GM06990 (cell line): ENCODE results near the gene SMCR8.
"Not testable (repeated sequence)": the region's sequence is repeated elsewhere in the genome, so short reads cannot be mapped to it uniquely, and the experiment has no call there.

ENCODE experiments used
- DNase-seq: peaks from one replicate; pipeline ENCODE4 v3.0.0-alpha.2; 2011; ENCODE audit not compliant: insufficient read length; ENCODE audit errors: extremely low read depth
- H3K27me3 ChIP-seq: replicated peaks from 2 replicates; pipeline ENCODE4 v1.6.0; 2011; ENCODE audit warnings: low read length; ENCODE audit not compliant: control insufficient read depth, insufficient read depth
- H3K36me3 ChIP-seq: 2 replicates; pipeline ENCODE4 v1.5.1; 2011; ENCODE audit warnings: low read length; ENCODE audit not compliant: control insufficient read depth, insufficient read depth
- H3K4me3 ChIP-seq: replicated peaks from 2 replicates; pipeline ENCODE4 v1.5.1; 2011; ENCODE audit warnings: low read depth, mild to moderate bottlenecking, control low read depth, low read length
- TF ChIP-seq, protein P1 (sequence below): IDR thresholded peaks from 2 replicates; pipeline ENCODE4 v1.5.1; 2011; ENCODE audit warnings: low read length, control low read depth, mild to moderate bottlenecking, inconsistent platforms; ENCODE audit not compliant: insufficient read depth, poor library complexity, severe bottlenecking

Gene SMCR8

DNA sequence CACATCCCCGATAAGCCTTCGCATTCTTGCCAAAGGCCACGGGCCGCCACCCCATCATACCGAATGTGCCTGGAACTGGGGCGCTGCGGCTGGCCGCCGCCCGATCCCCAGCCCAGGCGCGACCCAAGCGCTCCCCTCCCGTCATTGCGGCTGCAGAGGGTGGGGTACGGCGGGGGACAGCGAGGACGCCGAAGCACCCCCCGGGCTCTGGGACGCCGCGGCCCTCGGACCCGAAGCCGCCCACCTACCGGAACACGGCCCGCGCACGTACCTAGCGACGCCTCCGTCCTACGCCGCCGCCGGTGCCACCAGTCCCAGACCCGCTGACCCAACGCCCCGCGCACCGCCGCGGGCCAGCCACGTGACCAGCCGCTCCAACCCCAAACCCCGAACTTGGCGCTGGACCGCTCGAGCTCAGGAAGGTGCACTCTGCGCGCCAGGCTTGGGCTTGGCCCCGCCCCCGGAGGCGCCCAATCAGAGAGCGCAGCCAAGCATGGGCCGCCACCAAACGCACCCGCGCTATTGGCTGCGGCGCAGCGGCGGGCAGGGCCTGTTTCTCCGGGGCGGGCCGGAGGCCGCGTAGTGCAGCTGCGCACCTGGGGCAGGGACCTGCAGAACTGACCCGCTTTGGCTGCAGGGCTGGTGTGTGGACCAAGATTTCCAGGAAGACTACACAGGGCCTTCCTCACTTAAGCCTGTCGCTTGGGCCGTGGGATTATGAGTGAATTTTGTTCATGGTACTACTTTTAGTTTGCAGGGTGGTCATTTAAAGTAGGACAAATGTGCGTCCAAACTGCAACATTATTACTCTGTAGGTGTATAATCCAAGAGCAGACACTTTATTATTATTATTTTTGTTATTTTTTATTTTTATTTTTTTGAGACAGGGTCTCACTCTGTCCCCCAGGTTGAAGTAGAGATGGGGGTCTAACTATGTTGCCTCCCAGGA, 48.3 kb downstream of the SMCR8 start, which contains the start of gene SHMT1:
Gene SHMT1, minus strand, starts transcription at position 450 of the 949 bp plus-strand sequence. CDS start 7,569 bp downstream, outside the sequence.
- Histone ChIP-seq H3K27me3 (no peaks in the 10 kb centered on the region), H3K4me3 (peak within 1 kb of the TSS; percentile 92), H3K36me3 (no peaks in the 10 kb centered on the region)
- TF ChIP-seq, protein P1, sequence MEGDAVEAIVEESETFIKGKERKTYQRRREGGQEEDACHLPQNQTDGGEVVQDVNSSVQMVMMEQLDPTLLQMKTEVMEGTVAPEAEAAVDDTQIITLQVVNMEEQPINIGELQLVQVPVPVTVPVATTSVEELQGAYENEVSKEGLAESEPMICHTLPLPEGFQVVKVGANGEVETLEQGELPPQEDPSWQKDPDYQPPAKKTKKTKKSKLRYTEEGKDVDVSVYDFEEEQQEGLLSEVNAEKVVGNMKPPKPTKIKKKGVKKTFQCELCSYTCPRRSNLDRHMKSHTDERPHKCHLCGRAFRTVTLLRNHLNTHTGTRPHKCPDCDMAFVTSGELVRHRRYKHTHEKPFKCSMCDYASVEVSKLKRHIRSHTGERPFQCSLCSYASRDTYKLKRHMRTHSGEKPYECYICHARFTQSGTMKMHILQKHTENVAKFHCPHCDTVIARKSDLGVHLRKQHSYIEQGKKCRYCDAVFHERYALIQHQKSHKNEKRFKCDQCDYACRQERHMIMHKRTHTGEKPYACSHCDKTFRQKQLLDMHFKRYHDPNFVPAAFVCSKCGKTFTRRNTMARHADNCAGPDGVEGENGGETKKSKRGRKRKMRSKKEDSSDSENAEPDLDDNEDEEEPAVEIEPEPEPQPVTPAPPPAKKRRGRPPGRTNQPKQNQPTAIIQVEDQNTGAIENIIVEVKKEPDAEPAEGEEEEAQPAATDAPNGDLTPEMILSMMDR, result no peak
- DNase-seq, result peak; percentile 96

DNA sequence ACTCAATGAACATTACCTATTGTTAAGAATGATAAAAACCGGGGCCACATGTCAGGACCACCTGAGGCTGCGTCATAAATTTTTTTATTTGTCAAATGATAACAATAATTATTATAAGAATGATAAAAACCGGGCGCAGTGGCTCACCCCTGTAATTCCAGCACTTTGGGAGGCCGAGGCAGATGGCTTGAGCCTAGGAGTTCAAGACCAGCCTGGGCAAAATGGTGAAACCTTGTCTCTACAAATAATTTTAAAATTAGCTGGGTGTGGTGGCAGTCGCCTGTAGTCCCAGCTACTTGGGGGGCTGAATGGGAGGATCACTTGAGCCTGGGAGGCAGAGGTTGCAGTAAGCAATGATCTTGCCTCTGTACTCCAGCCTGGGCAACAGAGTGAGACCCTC, 49.1 kb downstream of the SMCR8 start:
- no peak for DNase-seq
- Histone ChIP-seq H3K27me3 (no peaks in the 10 kb centered on the region), H3K4me3 (no peak overlapping the region), H3K36me3 (no peaks in the 10 kb centered on the region)
- TF ChIP-seq, protein P1, result no peak

DNA sequence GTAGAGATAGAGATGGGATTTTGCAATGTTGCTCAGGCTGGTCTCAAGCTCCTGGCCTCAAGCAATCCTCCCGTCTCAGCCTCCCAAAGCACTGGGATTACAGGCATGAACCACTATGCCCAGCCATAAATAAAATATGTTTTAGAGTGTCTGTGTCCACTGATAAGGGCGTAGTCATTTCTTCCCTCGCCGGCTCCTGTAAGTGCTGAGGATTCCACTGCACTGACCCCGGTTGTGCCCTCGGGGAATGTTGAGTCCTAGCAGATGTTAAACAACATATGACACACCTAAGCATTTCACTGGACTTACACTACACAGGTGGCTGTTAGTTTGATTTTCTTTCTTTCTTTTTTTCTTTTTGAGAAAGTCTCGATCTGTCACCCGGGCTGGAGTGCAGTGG, 53.9 kb downstream of the SMCR8 start:
- TF ChIP-seq, protein P1, result no peak
- H3K36me3 ChIP-seq, result no peaks in the 10 kb centered on the region

DNA sequence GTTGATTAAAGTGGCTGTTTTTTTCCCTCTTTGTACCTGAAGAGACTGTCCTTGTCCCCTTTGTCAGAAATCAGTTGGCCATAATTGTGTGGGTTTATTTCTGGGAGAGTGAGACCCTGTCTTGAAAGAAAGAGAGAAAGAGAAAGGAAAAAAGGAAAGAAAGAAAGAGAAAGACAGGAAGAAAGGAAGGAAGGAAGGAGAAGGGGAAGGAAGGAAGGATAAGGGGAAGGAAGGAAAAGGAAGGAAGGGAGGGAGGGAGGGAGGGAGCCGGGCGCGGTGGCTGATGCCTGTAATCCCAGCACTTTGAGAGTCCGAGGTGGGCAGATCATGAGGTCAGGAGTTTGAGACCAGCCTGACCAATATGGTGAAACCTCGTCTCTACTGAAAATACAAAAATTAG, 55.7 kb downstream of the SMCR8 start:
- Histone ChIP-seq H3K36me3 (no peaks in the 10 kb centered on the region), H3K4me3 (no peak overlapping the region), H3K27me3 (no peaks in the 10 kb centered on the region; the same call in 1 of the 2 replicates)
- DNase-seq, result no peak
- TF ChIP-seq, protein P1, result no peak

More for the DNA sequence above, 53.9 kb downstream of the SMCR8 start:
- H3K4me3 ChIP-seq, result no peak overlapping the region
- DNase-seq, result no peak
- no peaks in the 10 kb centered on the region; the same call in 1 of the 2 replicates for H3K27me3 ChIP-seq

DNA sequence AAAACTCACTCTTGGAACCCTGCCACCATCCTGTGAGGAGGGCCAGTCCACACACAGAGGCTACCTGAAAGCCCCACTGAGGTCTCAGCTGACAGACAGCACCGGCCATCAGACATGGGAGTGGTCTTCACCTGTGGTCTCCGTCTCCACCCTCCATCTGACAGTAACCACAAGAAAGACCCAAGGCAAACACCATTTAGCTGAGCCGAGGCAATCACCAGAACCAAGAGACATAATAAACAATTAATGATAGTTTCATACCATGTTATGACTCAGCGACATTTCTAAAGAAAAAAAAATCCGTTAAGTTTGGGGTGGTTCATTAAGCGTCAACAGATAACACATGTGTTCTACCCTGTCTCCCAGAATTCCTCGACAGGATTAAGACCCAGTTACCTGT, 56.4 kb downstream of the SMCR8 start:
- DNase-seq, result peak; percentile 32

DNA sequence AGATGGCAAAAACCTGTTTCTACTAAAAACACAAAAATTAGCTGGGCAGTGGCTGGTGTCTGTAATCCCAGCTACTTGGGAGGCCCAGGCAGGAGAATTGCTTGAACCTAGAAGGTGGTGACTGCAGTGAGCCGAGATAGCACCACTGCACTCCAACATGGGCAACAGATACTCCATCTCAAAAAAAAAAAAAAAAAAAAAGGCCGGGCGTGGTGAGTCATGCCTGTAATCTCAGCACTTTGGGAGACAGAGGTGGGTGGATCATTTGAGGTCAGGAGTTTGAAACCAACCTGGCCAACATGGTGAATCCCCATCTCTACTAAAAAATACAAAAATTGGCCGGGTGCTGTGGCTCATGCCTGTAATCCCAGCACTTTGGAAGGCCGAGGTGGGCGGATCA, 58.1 kb downstream of the SMCR8 start:
- H3K27me3 ChIP-seq, DNase-seq, H3K36me3 ChIP-seq, H3K4me3 ChIP-seq: not testable (repeated sequence)

More for the DNA sequence above, 56.4 kb downstream of the SMCR8 start:
- Histone ChIP-seq H3K27me3 (no peaks in the 10 kb centered on the region; the same call in 1 of the 2 replicates), H3K4me3 (no peak overlapping the region), H3K36me3 (no peaks in the 10 kb centered on the region)
- TF ChIP-seq, protein P1, result no peak
